WTC11 (cell line): Measurements from ENCODE around the gene BMPR1B. TPM values are rescaled to one million over a fixed set of nuclear protein-coding genes. Genes with fewer than 3 reads are reported as not detected.

Source experiments
- ATAC-seq: fragments of 200-7000 bp; cut with Tn5 transposase; 2 replicates; pipeline ENCODE4 v1.10.0; 2021; ENCODE audit warnings: mild to moderate bottlenecking, moderate library complexity
- CTCF ChIA-PET: fragments of 300-600 bp; sonication (Branson Sonifier 250); formaldehyde crosslinking; loops from one replicate; lab custom pipeline; 2021; ENCODE audit warnings: antibody characterized with exemption; lab: Charles Lee
- POLR2A ChIA-PET: fragments of 350-600 bp; sonication (Branson Sonifier 250); formaldehyde crosslinking; loops from one replicate; lab custom pipeline; 2021; ENCODE audit warnings: antibody characterized with exemption; lab: Charles Lee
- DNase-seq: peaks from one replicate; pipeline ENCODE4 v3.0.0; 2021; ENCODE audit warnings: low spot score
- H3K27ac Mint-ChIP-seq: 2 replicates; pipeline ENCODE4 v1.8.0; 2021; ENCODE audit warnings: mixed read lengths
- H3K27me3 Mint-ChIP-seq: 2 replicates; pipeline ENCODE4 v1.8.0; 2021; ENCODE audit warnings: low read depth, mild to moderate bottlenecking, moderate library complexity, mixed read lengths
- H3K36me3 Mint-ChIP-seq: 2 replicates; pipeline ENCODE4 v1.8.0; 2021; ENCODE audit warnings: mixed read lengths
- H3K4me1 Mint-ChIP-seq: 2 replicates; pipeline ENCODE4 v1.8.0; 2022; ENCODE audit warnings: mixed read lengths
- H3K4me3 Mint-ChIP-seq: 2 replicates; pipeline ENCODE4 v1.8.0; 2021; ENCODE audit warnings: mild to moderate bottlenecking, moderate library complexity, mixed read lengths
- H3K9me3 Mint-ChIP-seq: 2 replicates; pipeline ENCODE4 v1.8.0; 2021; ENCODE audit warnings: mixed read lengths
- AFF4 ChIP-seq: sonication (generic); formaldehyde crosslinking; IDR thresholded peaks from 2 replicates; pipeline ENCODE4 v1.8.1; 2023; ENCODE audit warnings: mild to moderate bottlenecking, missing genetic modification reagents, borderline replicate concordance
- ATF1 ChIP-seq: sonication (generic); formaldehyde crosslinking; IDR thresholded peaks from 2 replicates; pipeline ENCODE4 v1.8.1; 2023; ENCODE audit warnings: mild to moderate bottlenecking, moderate library complexity, missing genetic modification reagents
- CDX4 ChIP-seq: fragments of 250-450 bp; sonication (Bioruptor Pico); IDR thresholded peaks from 2 replicates; pipeline ENCODE4 v1.9.0; 2021; ENCODE audit warnings: moderate library complexity, mild to moderate bottlenecking, inconsistent platforms, borderline replicate concordance
- CREM ChIP-seq: sonication (generic); formaldehyde crosslinking; IDR thresholded peaks from 2 replicates; pipeline ENCODE4 v1.8.1; 2022; ENCODE audit warnings: mild to moderate bottlenecking, missing genetic modification reagents, moderate library complexity
- E2F1 ChIP-seq: sonication (generic); formaldehyde crosslinking; IDR thresholded peaks from 2 replicates; pipeline ENCODE4 v1.8.0; 2022; ENCODE audit warnings: mild to moderate bottlenecking, missing genetic modification reagents
- E2F5 ChIP-seq: sonication (generic); formaldehyde crosslinking; IDR thresholded peaks from 2 replicates; pipeline ENCODE4 v1.8.1; 2022; ENCODE audit warnings: mild to moderate bottlenecking, moderate library complexity, missing genetic modification reagents
- IRF1 ChIP-seq: sonication (generic); formaldehyde crosslinking; IDR thresholded peaks from 2 replicates; pipeline ENCODE4 v1.8.0; 2023; ENCODE audit warnings: missing genetic modification reagents
- IRF2 ChIP-seq: sonication (generic); formaldehyde crosslinking; IDR thresholded peaks from 2 replicates; pipeline ENCODE4 v1.8.0; 2022; ENCODE audit warnings: low read depth, missing genetic modification reagents, borderline replicate concordance
- JUN ChIP-seq: sonication (generic); formaldehyde crosslinking; IDR thresholded peaks from 2 replicates; pipeline ENCODE4 v1.8.0; 2023; ENCODE audit warnings: mild to moderate bottlenecking, missing genetic modification reagents
- NFE2L1 ChIP-seq: sonication (generic); formaldehyde crosslinking; IDR thresholded peaks from 2 replicates; pipeline ENCODE4 v1.8.1; 2023; ENCODE audit warnings: missing genetic modification reagents
- NR1H2 ChIP-seq: sonication (generic); formaldehyde crosslinking; IDR thresholded peaks from 2 replicates; pipeline ENCODE4 v1.9.0; 2021; ENCODE audit warnings: mild to moderate bottlenecking, moderate library complexity, missing genetic modification reagents
- NR2C2 ChIP-seq: sonication (generic); formaldehyde crosslinking; IDR thresholded peaks from 2 replicates; pipeline ENCODE4 v1.8.0; 2022; ENCODE audit warnings: mild to moderate bottlenecking, missing genetic modification reagents
- PRDM15 ChIP-seq: sonication (generic); formaldehyde crosslinking; IDR thresholded peaks from 2 replicates; pipeline ENCODE4 v1.8.0; 2022; ENCODE audit warnings: missing genetic modification reagents
- SMAD3 ChIP-seq: sonication (generic); formaldehyde crosslinking; IDR thresholded peaks from 2 replicates; pipeline ENCODE4 v1.8.0; 2022; ENCODE audit warnings: missing genetic modification reagents, mild to moderate bottlenecking, borderline replicate concordance
- SOX15 ChIP-seq: fragments of 250-450 bp; sonication (Bioruptor Pico); IDR thresholded peaks from 2 replicates; pipeline ENCODE4 v1.9.0; 2021; ENCODE audit warnings: mild to moderate bottlenecking
- TEAD4 ChIP-seq: sonication (generic); formaldehyde crosslinking; IDR thresholded peaks from 2 replicates; pipeline ENCODE4 v1.8.0; 2022; ENCODE audit warnings: mild to moderate bottlenecking, missing genetic modification reagents
- ZBTB21 ChIP-seq: sonication (generic); formaldehyde crosslinking; IDR thresholded peaks from 2 replicates; pipeline ENCODE4 v1.8.1; 2023; ENCODE audit warnings: mild to moderate bottlenecking, missing genetic modification reagents, borderline replicate concordance
- ZNF396 ChIP-seq: fragments of 250-450 bp; sonication (Bioruptor Pico); IDR thresholded peaks from 2 replicates; pipeline ENCODE4 v1.8.0; 2021; ENCODE audit warnings: mild to moderate bottlenecking, moderate library complexity, borderline replicate concordance
- total RNA-seq: library from RNA; stranded (reverse); gene quantifications from 3 replicates; pipeline ENCODE4 v1.2.3, GENCODE V29; 2021

The BMPR1B gene
- total RNA-seq, 1 experiment from 2014 or later = 0.77 TPM

GRCh38 chr4:95191537-95191936, 433.8 kb downstream of the BMPR1B start (continued):
- TF ChIP-seq E2F1 = no peak
- no peak for TF ChIP-seq JUN (CRISPR knock-in tag)
- TF ChIP-seq PRDM15 = no peak
- TF ChIP-seq ZNF396 (CRISPR knock-in tag) = no peak
- TF ChIP-seq SOX15 = no peak
- TF ChIP-seq IRF2 (CRISPR knock-in tag) = no peak
- no peak for TF ChIP-seq E2F5
- no peak for TF ChIP-seq SMAD3 (CRISPR knock-in tag)
- TF ChIP-seq, all 79 proteins: peak for 0

GRCh38 chr4:95193391-95194224, 435.9 kb downstream of the BMPR1B start:
- CTCF ChIA-PET = interaction anchor here (1.2 kb wide), 1 partner anchor 11 kb away, joined by 4 read pairs; no protein-coding TSS in a partner anchor
- H3K27me3 Mint-ChIP-seq = no peaks in the 10 kb centered on the region; the same call in 1 of the 2 replicates
- TF ChIP-seq ZBTB21 (CRISPR knock-in tag) (no peak), IRF1 (no peak), AFF4 (CRISPR knock-in tag) (no peak), NR2C2 (CRISPR knock-in tag) (no peak), NR1H2 (no peak), ATF1 (no peak), TEAD4 (CRISPR knock-in tag) (no peak), CREM (CRISPR knock-in tag) (no peak), PRDM15 (no peak), NFE2L1 (no peak), CDX4 (CRISPR knock-in tag) (no peak)
- TF ChIP-seq, all 79 proteins: peak for 0
- DNase-seq = no peak
- H3K4me3 Mint-ChIP-seq = no peak overlapping the region
- no peaks in the 10 kb centered on the region for H3K9me3 Mint-ChIP-seq
- no peaks in the 10 kb centered on the region for H3K36me3 Mint-ChIP-seq
- no peak overlapping the region for H3K27ac Mint-ChIP-seq
- H3K4me1 Mint-ChIP-seq = peaks cover 5% of the 10 kb centered on the region
- POLR2A ChIA-PET = no interaction called here
- no peak for ATAC-seq
